A549 (cell line): ENCODE results near the gene OLIG2. TPM values are rescaled to one million over a fixed set of nuclear protein-coding genes. Genes with fewer than 3 reads are reported as not detected.

Source experiments
- ATAC-seq, 2 experiments: fragments of 200-7000 bp in 1 of 2; fragments of >200 bp in 1 of 2; cut with Nextera tagmentation in 1 of 2; cut with Tn5 transposase in 1 of 2; 3 replicates each; pipeline versions ENCODE4 v1.8.0 to v1.9.1; 2018 to 2020; ENCODE audit warnings: mild to moderate bottlenecking in 1 of 2, moderate library complexity in 1 of 2
- CTCF ChIA-PET: fragments of 300-600 bp; sonication (Branson Sonifier 250); formaldehyde crosslinking; extraction: SDS; loops from one replicate; lab custom pipeline; 2021; ENCODE audit warnings: antibody characterized with exemption, inconsistent platforms; lab: Yijun Ruan, JAX
- POLR2A ChIA-PET: fragments of 350-600 bp; formaldehyde crosslinking; extraction: SDS; loops from one replicate; lab custom pipeline; 2021; ENCODE audit warnings: antibody characterized with exemption, inconsistent platforms; lab: Yijun Ruan, JAX
- DNase-seq, 2 experiments: peaks; one replicate each; pipeline versions ENCODE4 v3.0.0 to v3.0.0-alpha.2; 2011 to 2016; ENCODE audit warnings: low read depth in 1 of 2, low spot score in 1 of 2
- FAIRE-seq: peaks from 2 replicates; lab custom pipeline; 2011; peaks lifted over from hg19 to GRCh38; lab: Jason Lieb, UNC
- H3K27ac ChIP-seq, 2 experiments: fragments of >200 bp; sonication (Bioruptor Twin); formaldehyde crosslinking; 3 replicates each; pipeline ENCODE4 v1.5.1; 2016 to 2017
- H3K4me1 ChIP-seq: fragments of >200 bp; sonication (Bioruptor Twin); formaldehyde crosslinking; 3 replicates; pipeline ENCODE4 v1.6.1; 2016
- H3K4me2 ChIP-seq: fragments of >200 bp; sonication (Bioruptor Twin); formaldehyde crosslinking; 3 replicates; pipeline ENCODE4 v1.6.1; 2016
- H3K4me3 ChIP-seq: fragments of >200 bp; sonication (Bioruptor Twin); formaldehyde crosslinking; 3 replicates; pipeline ENCODE4 v1.5.1; 2016
- H3K9me3 ChIP-seq: fragments of >200 bp; sonication (Bioruptor Twin); formaldehyde crosslinking; 3 replicates; pipeline ENCODE4 v1.6.1; 2016
- ATOH8 ChIP-seq: fragments of 250-450 bp; sonication (Bioruptor Pico); IDR thresholded peaks from 2 replicates; pipeline ENCODE4 v1.5.0; 2020; ENCODE audit warnings: low read depth, mild to moderate bottlenecking, moderate library complexity
- EHF ChIP-seq: fragments of 250-450 bp; sonication (Bioruptor Pico); IDR thresholded peaks from 2 replicates; pipeline ENCODE4 v1.5.0; 2020; ENCODE audit warnings: mild to moderate bottlenecking
- FOSL2 ChIP-seq, 2 experiments: fragments of 450-650 bp in 1 of 2; fragments of >200 bp in 1 of 2; sonication (Bioruptor Twin) in 1 of 2; formaldehyde crosslinking; IDR thresholded peaks; 2 replicates each; pipeline versions ENCODE4 v1.5.0 to v1.6.1; 2016 to 2020; ENCODE audit warnings: mild to moderate bottlenecking in 1 of 2, moderate library complexity in 1 of 2
- FOXS1 ChIP-seq: fragments of 250-450 bp; sonication (Bioruptor Pico); IDR thresholded peaks from 2 replicates; pipeline ENCODE4 v1.5.0; 2020; ENCODE audit warnings: mild to moderate bottlenecking, moderate library complexity
- HEYL ChIP-seq: fragments of 250-450 bp; sonication (Bioruptor Pico); IDR thresholded peaks from 2 replicates; pipeline ENCODE4 v1.8.0; 2021; ENCODE audit warnings: mild to moderate bottlenecking, moderate library complexity
- HMGXB4 ChIP-seq: fragments of 250-450 bp; sonication (Bioruptor Pico); IDR thresholded peaks from 2 replicates; pipeline ENCODE4 v1.5.0; 2021; ENCODE audit warnings: mild to moderate bottlenecking, moderate library complexity, borderline replicate concordance
- HOXB5 ChIP-seq: fragments of 250-450 bp; sonication (Bioruptor Pico); IDR thresholded peaks from 2 replicates; pipeline ENCODE4 v1.5.0; 2020; ENCODE audit warnings: mild to moderate bottlenecking, moderate library complexity
- KDM1A ChIP-seq: fragments of 200-600 bp; sonication (generic); IDR thresholded peaks from 2 replicates; pipeline ENCODE4 v1.6.1; 2016; ENCODE audit warnings: low read depth, mild to moderate bottlenecking
- KDM5A ChIP-seq: fragments of 200-600 bp; sonication (generic); IDR thresholded peaks from 2 replicates; pipeline ENCODE4 v1.6.1; 2016; ENCODE audit warnings: antibody characterized with exemption, mild to moderate bottlenecking
- MAFK ChIP-seq: fragments of 450-650 bp; IDR thresholded peaks from 2 replicates; pipeline ENCODE4 v1.6.1; 2014; ENCODE audit not compliant: partially characterized antibody
- MAZ ChIP-seq: fragments of 150-350 bp; IDR thresholded peaks from 2 replicates; pipeline ENCODE4 v1.6.1; 2014; ENCODE audit warnings: antibody characterized with exemption, low read depth, low read length, borderline replicate concordance
- NFE2L2 ChIP-seq: fragments of 150-350 bp; conservative IDR thresholded peaks from 2 replicates; pipeline ENCODE4 v1.6.1; 2014; ENCODE audit warnings: low read length
- NPAS2 ChIP-seq: fragments of 250-450 bp; sonication (Bioruptor Pico); IDR thresholded peaks from 2 replicates; pipeline ENCODE4 v1.8.0; 2022; ENCODE audit warnings: mild to moderate bottlenecking, moderate library complexity, borderline replicate concordance
- PBX3 ChIP-seq: IDR thresholded peaks from 2 replicates; pipeline ENCODE4 v1.6.1; 2012
- RAD21 ChIP-seq, 2 experiments: fragments of >200 bp in 1 of 2; sonication (Bioruptor Twin) in 1 of 2; formaldehyde crosslinking in 1 of 2; IDR thresholded peaks in 1 of 2; conservative IDR thresholded peaks in 1 of 2; 2 replicates in 1 of 2; 3 replicates in 1 of 2; pipeline ENCODE4 v1.6.1; 2012 to 2018; ENCODE audit warnings: inconsistent platforms in 1 of 2
- RNF2 ChIP-seq: fragments of 200-600 bp; sonication (generic); IDR thresholded peaks from 2 replicates; pipeline ENCODE4 v1.6.1; 2016; ENCODE audit warnings: low read depth, mild to moderate bottlenecking, antibody characterized with exemption, moderate library complexity, borderline replicate concordance
- TFCP2L1 ChIP-seq: fragments of 250-450 bp; sonication (Bioruptor Pico); IDR thresholded peaks from 2 replicates; pipeline ENCODE4 v1.5.0; 2021; ENCODE audit warnings: mild to moderate bottlenecking
- TP53 ChIP-seq: fragments of 250-450 bp; sonication (Bioruptor Pico); IDR thresholded peaks from 2 replicates; pipeline ENCODE4 v1.5.0; 2021; ENCODE audit warnings: mild to moderate bottlenecking, moderate library complexity
- ZC3H11A ChIP-seq: fragments of 450-650 bp; IDR thresholded peaks from 2 replicates; pipeline ENCODE4 v1.6.1; 2014; ENCODE audit warnings: antibody characterized with exemption, mild to moderate bottlenecking
- ZFP36 ChIP-seq: fragments of 450-650 bp; IDR thresholded peaks from 2 replicates; pipeline ENCODE4 v1.6.1; 2014; ENCODE audit warnings: borderline replicate concordance; ENCODE audit not compliant: partially characterized antibody
- ZNF302 ChIP-seq: fragments of 250-450 bp; sonication (Bioruptor Pico); IDR thresholded peaks from 2 replicates; pipeline ENCODE4 v1.9.0; 2021; ENCODE audit warnings: inconsistent platforms, mild to moderate bottlenecking, moderate library complexity
- ZSCAN20 ChIP-seq: fragments of 250-450 bp; sonication (Bioruptor Pico); IDR thresholded peaks from 2 replicates; pipeline ENCODE4 v1.8.0; 2022; ENCODE audit warnings: mild to moderate bottlenecking, moderate library complexity
- WGBS: methylation state at CpG from one replicate; pipeline ENCODE4 v1.1.6; 2017; ENCODE audit errors: missing lambda C conversion rate; 5-methylcytosine and 5-hydroxymethylcytosine counted together
- polyA plus RNA-seq, 4 experiments: library from polyadenylated mRNA; depleted of rRNA in 3 of 4; stranded (reverse); fragments of >200 nt; fragmentation: RNase III in 1 of 4; extraction: RNeasy Plus Mini Kit Qiagen cat#74134 plus additional on column Dnase treatment in 1 of 4; gene quantifications; 2 replicates in 3 of 4; 3 replicates in 1 of 4; pipeline ENCODE4 v1.2.3, GENCODE V29; 2011 to 2017
- TF ChIP-seq, protein P1 (sequence below): fragments of >200 bp; sonication (Bioruptor Twin); formaldehyde crosslinking; IDR thresholded peaks from 2 replicates; pipeline ENCODE4 v1.6.1; 2016
- TF ChIP-seq, protein P2 (sequence below): fragments of >200 bp; sonication (Bioruptor Twin); formaldehyde crosslinking; IDR thresholded peaks from 3 replicates; pipeline ENCODE4 v1.6.1; 2016

Gene OLIG2
- polyA plus RNA-seq, 2 of the 4 experiments (the other 2 are of a cell fraction): not detected

DNA sequence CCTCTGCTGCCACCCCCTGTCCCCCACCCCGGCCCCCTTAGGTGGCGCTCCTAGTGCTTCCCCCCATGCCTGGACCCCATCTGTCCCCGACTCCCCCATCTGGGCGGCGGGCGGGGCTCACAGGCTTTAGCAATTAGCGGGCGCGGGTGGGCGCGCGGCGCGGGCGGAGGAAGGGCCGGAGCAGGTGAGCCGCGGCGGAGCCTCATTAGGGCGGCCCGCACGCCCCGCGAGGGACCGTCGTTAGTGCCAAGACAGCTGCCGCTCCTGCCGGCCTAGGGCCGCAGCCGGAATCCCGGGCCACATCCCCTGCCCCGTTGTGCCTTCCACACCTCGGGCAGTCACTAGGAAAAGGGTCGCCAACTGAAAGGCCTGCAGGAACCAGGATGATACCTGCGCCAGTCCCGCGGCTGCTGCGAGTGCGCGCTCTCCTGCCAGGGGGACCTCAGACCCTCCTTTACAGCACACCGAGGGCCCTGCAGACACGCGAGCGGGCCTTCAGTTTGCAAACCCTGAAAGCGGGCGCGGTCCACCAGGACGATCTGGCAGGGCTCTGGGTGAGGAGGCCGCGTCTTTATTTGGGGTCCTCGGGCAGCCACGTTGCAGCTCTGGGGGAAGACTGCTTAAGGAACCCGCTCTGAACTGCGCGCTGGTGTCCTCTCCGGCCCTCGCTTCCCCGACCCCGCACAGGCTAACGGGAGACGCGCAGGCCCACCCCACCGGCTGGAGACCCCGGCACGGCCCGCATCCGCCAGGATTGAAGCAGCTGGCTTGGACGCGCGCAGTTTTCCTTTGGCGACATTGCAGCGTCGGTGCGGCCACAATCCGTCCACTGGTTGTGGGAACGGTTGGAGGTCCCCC is 7.6 kb downstream of the OLIG2 start:
- H3K4me2 ChIP-seq: no peak overlapping the region
- no peak for ATAC-seq

DNA sequence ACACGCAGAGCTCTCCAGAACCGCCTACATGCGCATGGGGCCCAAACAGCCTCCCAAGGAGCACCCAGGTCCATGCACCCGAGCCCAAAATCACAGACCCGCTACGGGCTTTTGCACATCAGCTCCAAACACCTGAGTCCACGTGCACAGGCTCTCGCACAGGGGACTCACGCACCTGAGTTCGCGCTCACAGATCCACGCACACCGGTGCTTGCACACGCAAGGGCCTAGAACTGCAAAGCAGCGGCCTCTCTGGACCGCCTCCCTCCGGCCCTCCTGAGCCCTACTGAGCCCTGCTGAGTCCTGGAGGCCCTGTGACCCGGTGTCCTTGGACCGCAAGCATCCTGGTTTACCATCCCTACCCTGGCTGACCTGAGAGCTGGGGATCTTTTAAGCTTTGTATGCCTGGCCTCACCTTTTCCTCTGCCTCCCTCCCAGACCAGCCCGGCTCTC is 8.3 kb downstream of the OLIG2 start:
- no peak for ATAC-seq
- Histone ChIP-seq H3K9me3 (no peaks in the 10 kb centered on the region), H3K4me3 (no peak overlapping the region), H3K4me2 (no peak overlapping the region), H3K4me1 (no peaks in the 10 kb centered on the region), H3K27ac (no peak overlapping the region)
- no peak for DNase-seq
- CTCF ChIA-PET: interaction anchor here (0.6 to 1.1 kb wide), 2 partner anchors 45 to 439 kb away, joined by 3 to 4 read pairs; no protein-coding TSS in a partner anchor
- WGBS: 56% methylated on average over 12 of the region's 20 CpGs
- TF ChIP-seq ZFP36 (no peak), FOXS1 (CRISPR knock-in tag) (no peak), MAFK (no peak), HOXB5 (CRISPR knock-in tag) (no peak), HMGXB4 (CRISPR knock-in tag) (no peak), KDM1A (no peak)
- TF ChIP-seq, protein P1, sequence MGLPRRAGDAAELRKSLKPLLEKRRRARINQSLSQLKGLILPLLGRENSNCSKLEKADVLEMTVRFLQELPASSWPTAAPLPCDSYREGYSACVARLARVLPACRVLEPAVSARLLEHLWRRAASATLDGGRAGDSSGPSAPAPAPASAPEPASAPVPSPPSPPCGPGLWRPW: no peak
- TF ChIP-seq, protein P2, sequence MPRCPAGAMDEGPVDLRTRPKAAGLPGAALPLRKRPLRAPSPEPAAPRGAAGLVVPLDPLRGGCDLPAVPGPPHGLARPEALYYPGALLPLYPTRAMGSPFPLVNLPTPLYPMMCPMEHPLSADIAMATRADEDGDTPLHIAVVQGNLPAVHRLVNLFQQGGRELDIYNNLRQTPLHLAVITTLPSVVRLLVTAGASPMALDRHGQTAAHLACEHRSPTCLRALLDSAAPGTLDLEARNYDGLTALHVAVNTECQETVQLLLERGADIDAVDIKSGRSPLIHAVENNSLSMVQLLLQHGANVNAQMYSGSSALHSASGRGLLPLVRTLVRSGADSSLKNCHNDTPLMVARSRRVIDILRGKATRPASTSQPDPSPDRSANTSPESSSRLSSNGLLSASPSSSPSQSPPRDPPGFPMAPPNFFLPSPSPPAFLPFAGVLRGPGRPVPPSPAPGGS: no peak
- POLR2A ChIA-PET: no interaction called here
- FAIRE-seq: no peak

More for the DNA sequence above, 7.6 kb downstream of the OLIG2 start:
- Histone ChIP-seq H3K27ac (no peak overlapping the region), H3K9me3 (no peaks in the 10 kb centered on the region), H3K4me3 (no peak overlapping the region), H3K4me1 (no peaks in the 10 kb centered on the region)
- POLR2A ChIA-PET: no interaction called here
- TF ChIP-seq NPAS2 (CRISPR knock-in tag) (no peak), TP53 (CRISPR knock-in tag) (no peak), KDM5A (no peak), RAD21 (conservative IDR thresholded peaks at IDR 0.05 in 1 of 2, IDR thresholded peaks at IDR 0.05 in 1 of 2) (no peak), MAZ (no peak), FOSL2 (IDR thresholded peaks at IDR 0.05) (no peak), FOSL2 (CRISPR knock-in tag; IDR thresholded peaks at IDR 0.05) (no peak), RNF2 (no peak), TFCP2L1 (no peak), ATOH8 (CRISPR knock-in tag) (no peak), EHF (CRISPR knock-in tag) (no peak), NFE2L2 (no peak), ZNF302 (CRISPR knock-in tag) (no peak), PBX3 (no peak), ZSCAN20 (CRISPR knock-in tag) (no peak), HOXB5 (CRISPR knock-in tag) (no peak), HEYL (CRISPR knock-in tag) (no peak), ZC3H11A (no peak), MAFK (no peak)
- DNase-seq: no peak
- 32% methylated on average over 16 of the region's 76 CpGs for WGBS
- FAIRE-seq: no peak
- CTCF ChIA-PET: interaction anchor here (0.5 to 1.1 kb wide), 3 partner anchors 45 to 114 kb away, joined by 3 to 4 read pairs (median 3); no protein-coding TSS in a partner anchor
